Smooth muscle cell of the pulmonary artery (primary cell): ENCODE data around the gene CA9. TPM values are rescaled to one million over a fixed set of nuclear protein-coding genes. Genes with fewer than 3 reads are reported as not detected.

Source experiments
- total RNA-seq: library from RNA; depleted of rRNA; stranded (reverse); fragments of >200 nt; gene quantifications from 2 replicates; pipeline ENCODE4 v1.2.3, GENCODE V29; 2014

The CA9 gene
- total RNA-seq = 10.0 and 181 TPM in 2 replicates

GRCh38 chr9:35673132-35674024 lies at the start of gene CA9:
CA9 (plus strand) TSS chr9:35673928; CDS start chr9:35673960, 32 bp downstream.

GRCh38 chr9:35650341-35651158 lies 23.2 kb upstream of the CA9 start, which contains the start of gene SIT1:
SIT1 (minus strand) TSS chr9:35650931; CDS start chr9:35650853, 78 bp downstream.

GRCh38 chr9:35657546-35658136 lies 16.1 kb upstream of the CA9 start, which contains the start of gene RMRP:
RMRP (minus strand) TSS chr9:35658019.

GRCh38 chr9:35658137-35658967 lies 15.4 kb upstream of the CA9 start, which contains the start of gene CCDC107:
CCDC107 (plus strand) TSS chr9:35658292; CDS start chr9:35658380, 88 bp downstream.

GRCh38 chr9:35664531-35665470 lies 8.9 kb upstream of the CA9 start, which contains the start of gene ARHGEF39:
ARHGEF39 (minus strand) TSS chr9:35665195; CDS start chr9:35665169, 26 bp downstream.

GRCh38 chr9:35689542-35690293 lies 16.0 kb downstream of the CA9 start, which contains the start of gene TPM2:
TPM2 (minus strand) TSS chr9:35689925; CDS start chr9:35689817, 108 bp downstream.

Other genes starting within 250 kb of the CA9 start
- 31.5 and 40.1 TPM in 2 replicates for gene RUSC2, start 183.8 kb upstream of the CA9 start, total RNA-seq
- 11.5 and 16.1 TPM in 2 replicates for gene TESK1, start 68.7 kb upstream of the CA9 start, total RNA-seq
- 0.46 and 0.78 TPM in 2 replicates for gene CD72, start 55.5 kb upstream of the CA9 start, total RNA-seq
- 0.07 TPM in 1 of 2 replicates, not detected in the other for gene SIT1, start 23.0 kb upstream of the CA9 start, total RNA-seq
- 20,891 and 22,749 TPM in 2 replicates for gene RMRP, start 15.9 kb upstream of the CA9 start, total RNA-seq
- gene CCDC107, start 15.6 kb upstream of the CA9 start, total RNA-seq = 15.1 and 17.9 TPM in 2 replicates
- 0.26 and 0.83 TPM in 2 replicates for gene ARHGEF39, start 8.7 kb upstream of the CA9 start, total RNA-seq
- 511 and 885 TPM in 2 replicates for gene TPM2, start 16.0 kb downstream of the CA9 start, total RNA-seq
- gene TLN1, start 58.3 kb downstream of the CA9 start, total RNA-seq = 616 and 792 TPM in 2 replicates
- 62.6 and 72.7 TPM in 2 replicates for gene CREB3, start 58.7 kb downstream of the CA9 start, total RNA-seq
- gene GBA2, start 75.3 kb downstream of the CA9 start, total RNA-seq = 24.0 and 30.9 TPM in 2 replicates
- gene RGP1, start 75.4 kb downstream of the CA9 start, total RNA-seq = 23.0 and 25.0 TPM in 2 replicates
- gene MSMP, start 80.3 kb downstream of the CA9 start, total RNA-seq = 0.43 TPM in 1 of 2 replicates, not detected in the other
- 43.6 and 53.1 TPM in 2 replicates for gene NPR2, start 117.7 kb downstream of the CA9 start, total RNA-seq
- gene SPAG8, start 138.3 kb downstream of the CA9 start, total RNA-seq = 0.91 and 1.3 TPM in 2 replicates
- 11.4 and 11.8 TPM in 2 replicates for gene HINT2, start 141.1 kb downstream of the CA9 start, total RNA-seq
- not detected in 2 replicates for gene FAM221B, start 154.8 kb downstream of the CA9 start, total RNA-seq
- 7.0 and 8.5 TPM in 2 replicates for gene TMEM8B, start 155.3 kb downstream of the CA9 start, total RNA-seq
- gene OR13J1, start 196.5 kb downstream of the CA9 start, total RNA-seq = not detected in 2 replicates
- gene HRCT1, start 232.3 kb downstream of the CA9 start, total RNA-seq = 0.39 and 0.59 TPM in 2 replicates
- 0.13 and 0.26 TPM in 2 replicates for gene SPAAR, start 235.6 kb downstream of the CA9 start, total RNA-seq